Motor neuron (in vitro differentiated cells): Measurements from ENCODE around the gene SERTAD3. TPM values are rescaled to one million over a fixed set of nuclear protein-coding genes. Genes with fewer than 3 reads are reported as not detected.
"Not testable (repeated sequence)": the region's sequence is repeated elsewhere in the genome, so short reads cannot be mapped to it uniquely, and the experiment has no call there.

Experiments
- ATAC-seq, 8 experiments: fragments of 200-7000 bp; cut with Tn5 transposase; replicated peaks in 6 of 8; 2 replicates each; pipeline ENCODE4 v1.8.0; 2021; ENCODE audit warnings: mild to moderate bottlenecking in 8 of 8, moderate library complexity in 8 of 8
- H3K27ac ChIP-seq, 2 donors: fragments of 250-450 bp; sonication (Bioruptor Pico); 2 replicates each; pipeline ENCODE4 v1.9.0; 2021; ENCODE audit warnings: antibody characterized with exemption in 2 of 2, mild to moderate bottlenecking in 2 of 2, moderate library complexity in 1 of 2
- H3K4me1 ChIP-seq, 2 donors: fragments of 250-450 bp; sonication (Bioruptor Pico); replicated peaks in 1 of 2; 2 replicates each; pipeline ENCODE4 v1.6.1; 2021; ENCODE audit warnings: antibody characterized with exemption in 2 of 2, mild to moderate bottlenecking in 2 of 2, moderate library complexity in 1 of 2
- H3K4me3 ChIP-seq, 5 donors: fragments of 250-450 bp; sonication (Bioruptor Pico); 2 replicates each; pipeline ENCODE4 v1.9.0; 2021; ENCODE audit warnings: antibody characterized with exemption in 5 of 5, mild to moderate bottlenecking in 5 of 5, moderate library complexity in 4 of 5
- WGBS, 10 experiments: fragments of 450-650 bp; shearing (Covaris generic); methylation state at CpG; one replicate each; pipeline ENCODE4 v1.0.0; 2022; 5-methylcytosine and 5-hydroxymethylcytosine counted together
- in situ Hi-C, 9 experiments: fragments of 400-800 bp; cut with MboI; loops; one replicate each; pipeline ENCODE4 v1.15.0; 2021; ENCODE audit warnings: low sequenced_read_pairs in 9 of 9, low pct_unique_long_range_greater_than_20kb in 2 of 9; ENCODE audit not compliant: unreplicated experiment in 9 of 9
- total RNA-seq, 8 experiments: library from RNA; unstranded; fragments of 300-600 nt; gene quantifications; 2 replicates each; pipeline versions ENCODE4 v1.2.3 to v1.2.4, GENCODE V29; 2022

SERTAD3 gene
- 10 to 100 TPM; 11.2 to 28.6 (median 18.2) TPM for total RNA-seq

- WGBS, 10 experiments = no CpG with 5 or more reads among the region's 72 CpGs
- peak; percentile 60 to 80 (median 76) for ATAC-seq
- in situ Hi-C loops = no loop called here
- peak within 1 kb of the TSS; percentile 52 to 86 (median 66) for H3K4me3 ChIP-seq
- H3K27ac ChIP-seq = peak within 1 kb of the TSS; percentile 86 to 92
- H3K4me1 ChIP-seq = peaks cover 12 to 21% of the 10 kb centered on the region in 2 donors
These were observed at the start of gene SERTAD3 for GRCh38 chr19:40444000-40444824. SERTAD3 (minus strand) TSS chr19:40444335; CDS start chr19:40442080, 2,255 bp downstream.

GRCh38 chr19:40493778-40494177, 49.6 kb upstream of the SERTAD3 start:
- 0 to 37% (median 20%) methylated on average over 1 to 2 of the region's 4 CpGs; no CpG with 5 or more reads in 4 of the 10 experiments for WGBS, 10 experiments
- ATAC-seq = no peak
- no peak overlapping the region for H3K27ac ChIP-seq
- H3K4me1 ChIP-seq = no peaks in the 10 kb centered on the region
- no peak overlapping the region for H3K4me3 ChIP-seq
- in situ Hi-C loops = no loop called here

GRCh38 chr19:40492274-40492673, 48.1 kb upstream of the SERTAD3 start:
- in situ Hi-C loops = no loop called here
- 20 to 100% (median 57%) methylated on average over 1 to 3 of the region's 3 CpGs; no CpG with 5 or more reads in 3 of the 10 experiments for WGBS, 10 experiments
- Histone ChIP-seq H3K27ac (no peak overlapping the region), H3K4me3 (no peak overlapping the region), H3K4me1 (no peaks in the 10 kb centered on the region)
- no peak for ATAC-seq

DNA sequence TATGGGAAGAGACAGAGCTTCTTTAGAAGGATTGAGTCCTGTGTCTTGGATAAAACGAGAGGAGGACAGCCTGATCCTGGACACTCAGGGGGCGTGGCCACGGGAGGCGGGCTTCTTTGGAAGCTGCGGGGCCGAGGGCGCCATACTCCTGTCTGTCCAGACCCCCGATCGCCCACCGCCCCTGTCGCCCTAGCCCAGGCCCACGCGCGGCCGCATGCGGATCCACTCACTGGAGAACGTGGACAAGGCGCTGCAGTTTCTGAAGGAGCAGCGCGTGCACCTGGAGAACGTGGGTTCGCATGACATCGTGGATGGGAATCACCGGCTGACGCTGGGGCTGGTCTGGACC, 45.7 kb upstream of the SERTAD3 start:
- Histone ChIP-seq H3K4me3 (no peak overlapping the region), H3K4me1 (no peaks in the 10 kb centered on the region), H3K27ac (no peak overlapping the region)
- in situ Hi-C loops = no loop called here
- 0 to 100% (median 79%) methylated on average over 1 to 7 of the region's 25 CpGs; no CpG with 5 or more reads in 4 of the 10 experiments for WGBS, 10 experiments
- no peak for ATAC-seq

DNA sequence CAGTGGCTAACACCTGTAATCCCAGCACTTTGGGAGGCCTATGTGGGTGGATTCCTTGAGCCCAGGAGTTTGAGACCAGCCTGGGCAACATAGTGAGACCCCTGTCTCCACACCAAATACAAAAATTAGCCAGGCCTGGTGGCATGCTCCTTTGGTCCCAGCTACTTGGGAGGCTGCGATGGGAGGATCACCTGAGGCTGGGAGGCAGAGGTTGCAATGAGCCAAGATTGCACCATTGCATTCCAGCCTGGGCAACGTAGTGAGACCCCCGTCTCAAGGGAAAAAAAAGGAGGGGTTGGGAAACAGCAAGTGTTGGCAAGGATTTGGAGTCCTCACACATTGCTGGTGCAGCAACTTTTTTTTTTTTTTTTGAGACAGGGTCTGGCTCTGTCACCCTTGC, 41.9 kb upstream of the SERTAD3 start:
- in situ Hi-C loops = no loop called here
- 50 to 90% (median 70%) methylated on average over 1 to 3 of the region's 3 CpGs; no CpG with 5 or more reads in 6 of the 10 experiments for WGBS, 10 experiments
- Histone ChIP-seq H3K4me1 (no peaks in the 10 kb centered on the region), H3K27ac (no peak overlapping the region), H3K4me3 (no peak overlapping the region)
- no peak for ATAC-seq

- ATAC-seq, H3K4me3 ChIP-seq, H3K27ac ChIP-seq, H3K4me1 ChIP-seq, in situ Hi-C loops: not testable (repeated sequence)
- WGBS, 10 experiments = 66 to 97% (median 80%) methylated on average over 1 to 14 of the region's 15 CpGs
These were observed 31.9 kb upstream of the SERTAD3 start for GRCh38 chr19:40475878-40476644.

- H3K4me1 ChIP-seq = no peaks in the 10 kb centered on the region
- 40 to 100% (median 79%) methylated on average over 1 to 4 of the region's 4 CpGs; no CpG with 5 or more reads in 2 of the 10 experiments for WGBS, 10 experiments
- no peak for ATAC-seq
- in situ Hi-C loops = no loop called here
- H3K27ac ChIP-seq = no peak overlapping the region
- H3K4me3 ChIP-seq = no peak overlapping the region
These were observed 30.6 kb upstream of the SERTAD3 start for GRCh38 chr19:40474737-40475136.

- WGBS, 10 experiments = 67 to 100% methylated on average over 1 to 3 of the region's 13 CpGs; no CpG with 5 or more reads in 8 of the 10 experiments
- in situ Hi-C loops = no loop called here
- ATAC-seq = no peak
- no peak overlapping the region for H3K4me3 ChIP-seq
- no peaks in the 10 kb centered on the region for H3K4me1 ChIP-seq
- no peak overlapping the region for H3K27ac ChIP-seq
These were observed 28.4 kb upstream of the SERTAD3 start for GRCh38 chr19:40472516-40472915.

DNA sequence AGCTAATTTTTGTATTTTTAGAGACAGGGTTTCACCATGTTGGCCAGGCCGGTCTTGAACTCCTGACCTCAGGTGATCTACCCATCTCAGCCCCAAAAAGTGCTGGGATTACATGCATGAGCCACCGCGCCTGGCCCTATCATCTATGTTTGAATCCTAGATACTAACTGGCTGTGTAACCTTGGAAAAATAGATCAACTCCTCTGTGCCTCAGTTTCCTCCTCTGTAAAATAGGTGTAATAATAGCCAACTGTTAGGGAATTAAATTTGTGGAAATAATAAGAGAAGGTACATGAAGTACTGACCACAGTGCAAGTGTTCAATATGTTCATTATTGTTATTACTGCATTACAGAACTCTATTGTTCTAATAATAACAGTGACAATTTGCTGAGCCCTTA, 27.0 kb upstream of the SERTAD3 start:
- H3K4me3 ChIP-seq = no peak overlapping the region

DNA sequence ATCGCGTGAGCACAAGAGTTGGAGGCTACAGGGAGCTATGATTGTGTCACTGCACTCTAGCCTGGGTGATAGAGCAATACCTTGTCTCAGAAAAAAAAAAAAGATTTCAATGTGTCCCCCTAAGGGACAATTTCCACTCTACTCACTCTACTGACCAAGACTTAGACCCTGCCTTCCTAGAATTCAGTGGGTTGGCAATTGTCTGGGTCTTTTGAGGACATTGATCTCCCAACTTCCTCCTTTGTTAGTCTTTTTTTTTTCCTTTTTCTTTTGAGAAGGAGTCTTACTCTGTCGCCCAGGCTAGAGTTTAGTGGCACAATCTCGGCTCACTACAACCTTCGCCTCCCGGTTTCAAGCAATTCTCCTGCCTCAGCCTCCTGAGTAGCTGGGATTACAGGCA, 24.9 kb upstream of the SERTAD3 start:
- peaks cover 0 to 16% of the 10 kb centered on the region in 2 donors for H3K4me1 ChIP-seq
- no peak overlapping the region for H3K4me3 ChIP-seq
- in situ Hi-C loops = no loop called here
- WGBS, 10 experiments = 67 to 100% (median 85%) methylated on average over 1 to 5 of the region's 6 CpGs; no CpG with 5 or more reads in 3 of the 10 experiments
- no peak overlapping the region for H3K27ac ChIP-seq
- no peak for ATAC-seq

More for the DNA sequence above, 27.0 kb upstream of the SERTAD3 start:
- in situ Hi-C loops = no loop called here
- Histone ChIP-seq H3K27ac (no peak overlapping the region), H3K4me1 (peaks cover 0 to 8% of the 10 kb centered on the region in 2 donors)
- WGBS, 10 experiments = 75 to 100% (median 93%) methylated on average over 1 to 3 of the region's 3 CpGs; no CpG with 5 or more reads in 5 of the 10 experiments
- ATAC-seq = no peak

GRCh38 chr19:40466985-40467734, 23.0 kb upstream of the SERTAD3 start, which contains the start of gene SPTBN4:
SPTBN4 (plus strand) TSS chr19:40467001; CDS start chr19:40472622, 5,621 bp downstream.
- H3K27ac ChIP-seq = peak within 1 kb of the TSS in 1 of 2 donors; percentile 6
- 60 to 80% methylated on average over 1 to 2 of the region's 87 CpGs; no CpG with 5 or more reads in 8 of the 10 experiments for WGBS, 10 experiments
- H3K4me3 ChIP-seq = peak within 1 kb of the TSS; percentile 46 to 58 (median 53)
- peak in 5 of 8 experiments; percentile 3 to 33 (median 22) for ATAC-seq
- in situ Hi-C loops = no loop called here
- H3K4me1 ChIP-seq = peaks cover 0 to 16% of the 10 kb centered on the region in 2 donors

GRCh38 chr19:40466219-40466984, 22.3 kb upstream of the SERTAD3 start:
- H3K27ac ChIP-seq = peak overlapping the region in 1 of 2 donors; percentile 6
- peak in 5 of 8 experiments; percentile 12 to 46 (median 35) for ATAC-seq
- in situ Hi-C loops = no loop called here

More at GRCh38 chr19:40466219-40466984, 22.3 kb upstream of the SERTAD3 start:
- 10 to 72% (median 18%) methylated on average over 3 to 18 of the region's 48 CpGs; no CpG with 5 or more reads in 3 of the 10 experiments for WGBS, 10 experiments
- Histone ChIP-seq H3K4me3 (peak overlapping the region; percentile 46 to 58 (median 53)), H3K4me1 (peaks cover 0 to 16% of the 10 kb centered on the region in 2 donors)
